ENCODE results near the gene CFAP61.

- no peak for TF ChIP-seq POLR2A (IDR thresholded peaks at IDR 0.05)
- TF ChIP-seq, protein P1, sequence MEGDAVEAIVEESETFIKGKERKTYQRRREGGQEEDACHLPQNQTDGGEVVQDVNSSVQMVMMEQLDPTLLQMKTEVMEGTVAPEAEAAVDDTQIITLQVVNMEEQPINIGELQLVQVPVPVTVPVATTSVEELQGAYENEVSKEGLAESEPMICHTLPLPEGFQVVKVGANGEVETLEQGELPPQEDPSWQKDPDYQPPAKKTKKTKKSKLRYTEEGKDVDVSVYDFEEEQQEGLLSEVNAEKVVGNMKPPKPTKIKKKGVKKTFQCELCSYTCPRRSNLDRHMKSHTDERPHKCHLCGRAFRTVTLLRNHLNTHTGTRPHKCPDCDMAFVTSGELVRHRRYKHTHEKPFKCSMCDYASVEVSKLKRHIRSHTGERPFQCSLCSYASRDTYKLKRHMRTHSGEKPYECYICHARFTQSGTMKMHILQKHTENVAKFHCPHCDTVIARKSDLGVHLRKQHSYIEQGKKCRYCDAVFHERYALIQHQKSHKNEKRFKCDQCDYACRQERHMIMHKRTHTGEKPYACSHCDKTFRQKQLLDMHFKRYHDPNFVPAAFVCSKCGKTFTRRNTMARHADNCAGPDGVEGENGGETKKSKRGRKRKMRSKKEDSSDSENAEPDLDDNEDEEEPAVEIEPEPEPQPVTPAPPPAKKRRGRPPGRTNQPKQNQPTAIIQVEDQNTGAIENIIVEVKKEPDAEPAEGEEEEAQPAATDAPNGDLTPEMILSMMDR (IDR thresholded peaks at IDR 0.05 in 4 of 5, conservative IDR thresholded peaks at IDR 0.05 in 1 of 5), result no peak
Observed at GRCh38 chr20:20143646-20144045, 91.3 kb downstream of the CFAP61 start.
